ENCODE measurements around the gene MCOLN3. TPM values are rescaled to one million over a fixed set of nuclear protein-coding genes. Genes with fewer than 3 reads are reported as not detected.
A peak's percentile ranks its signal among the peaks of the same experiment; 100 is the strongest.

MCOLN3 gene
- total RNA-seq, 4 donors from 2014 or later: 0.52 to 3.2 (median 1.6) TPM

DNA sequence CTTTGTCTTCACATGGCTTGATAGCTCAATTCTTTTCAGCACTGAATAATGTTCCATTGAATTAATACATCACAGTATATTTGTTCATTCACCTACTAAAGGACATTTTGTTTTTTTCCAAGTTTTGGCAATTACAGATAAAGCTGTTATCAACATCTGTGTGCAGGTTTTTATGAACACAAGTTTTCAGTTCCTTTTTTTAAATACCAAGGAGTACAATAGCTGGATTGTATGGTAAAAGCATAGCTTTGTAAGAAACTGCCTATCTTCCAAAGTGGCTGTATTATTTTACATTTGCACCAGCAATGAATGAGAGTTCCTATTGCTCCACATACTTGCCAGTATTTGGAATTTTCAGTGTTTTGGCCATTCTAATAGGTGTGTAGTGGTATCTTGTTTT, 46.6 kb downstream of the MCOLN3 start:
- peaks cover 69% of the 10 kb centered on the region for H3K27me3 ChIP-seq
- ATAC-seq: no peak

DNA sequence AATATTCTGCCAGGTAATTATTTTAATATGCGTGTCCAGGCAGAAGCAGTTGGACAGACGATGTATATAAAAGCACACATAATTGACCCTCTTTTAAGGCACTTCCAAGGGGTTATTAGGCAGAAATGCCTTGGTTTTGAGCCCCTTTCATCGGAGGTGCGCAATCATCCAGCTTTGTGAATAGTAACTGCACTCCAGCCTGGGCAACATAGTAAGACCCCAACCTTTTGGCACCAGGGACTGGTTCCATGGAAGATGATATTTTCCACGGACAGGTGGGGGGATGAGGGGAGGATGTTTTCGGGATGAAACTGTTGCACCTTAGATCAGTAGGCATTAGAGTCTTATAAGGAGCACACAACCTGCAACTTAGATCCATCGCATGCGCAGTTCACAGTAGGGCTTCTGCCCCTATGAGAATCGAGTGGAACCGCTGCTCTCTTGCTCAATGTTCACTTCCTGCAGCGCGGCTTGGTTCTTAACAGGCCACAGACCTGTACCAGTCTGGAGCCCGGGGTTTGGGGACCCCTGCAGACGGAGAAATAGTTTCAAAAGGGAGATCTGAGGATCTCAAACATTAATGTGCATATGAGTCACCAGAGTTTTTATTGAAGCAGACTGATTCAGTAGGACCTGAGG, 49.5 kb downstream of the MCOLN3 start:
- Histone ChIP-seq H3K36me3 (no peaks in the 10 kb centered on the region), H3K4me3 (peak overlapping the region in 1 of 2 donors; percentile 59), H3K27me3 (peaks cover 74% of the 10 kb centered on the region), H3K27ac (no peak overlapping the region), H3K9me3 (no peaks in the 10 kb centered on the region), H3K4me1 (peaks cover 3 to 26% (median 9%) of the 10 kb centered on the region in 3 donors)
- WGBS, 2 donors (ENCODE audit: low coverage in 1 of 2): 39 to 40% methylated on average over 10 to 11 of the region's 14 CpGs
- ATAC-seq: no peak
- TF ChIP-seq POLR2AphosphoS5 (IDR thresholded peaks at IDR 0.05): no peak
- TF ChIP-seq, protein P1, sequence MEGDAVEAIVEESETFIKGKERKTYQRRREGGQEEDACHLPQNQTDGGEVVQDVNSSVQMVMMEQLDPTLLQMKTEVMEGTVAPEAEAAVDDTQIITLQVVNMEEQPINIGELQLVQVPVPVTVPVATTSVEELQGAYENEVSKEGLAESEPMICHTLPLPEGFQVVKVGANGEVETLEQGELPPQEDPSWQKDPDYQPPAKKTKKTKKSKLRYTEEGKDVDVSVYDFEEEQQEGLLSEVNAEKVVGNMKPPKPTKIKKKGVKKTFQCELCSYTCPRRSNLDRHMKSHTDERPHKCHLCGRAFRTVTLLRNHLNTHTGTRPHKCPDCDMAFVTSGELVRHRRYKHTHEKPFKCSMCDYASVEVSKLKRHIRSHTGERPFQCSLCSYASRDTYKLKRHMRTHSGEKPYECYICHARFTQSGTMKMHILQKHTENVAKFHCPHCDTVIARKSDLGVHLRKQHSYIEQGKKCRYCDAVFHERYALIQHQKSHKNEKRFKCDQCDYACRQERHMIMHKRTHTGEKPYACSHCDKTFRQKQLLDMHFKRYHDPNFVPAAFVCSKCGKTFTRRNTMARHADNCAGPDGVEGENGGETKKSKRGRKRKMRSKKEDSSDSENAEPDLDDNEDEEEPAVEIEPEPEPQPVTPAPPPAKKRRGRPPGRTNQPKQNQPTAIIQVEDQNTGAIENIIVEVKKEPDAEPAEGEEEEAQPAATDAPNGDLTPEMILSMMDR (IDR thresholded peaks at IDR 0.05): no peak
- TF ChIP-seq POLR2A (IDR thresholded peaks at IDR 0.05): no peak
- TF ChIP-seq EP300 (IDR thresholded peaks at IDR 0.05): no peak

More for the DNA sequence above, 46.6 kb downstream of the MCOLN3 start:
- Histone ChIP-seq H3K4me1 (peaks cover 3 to 21% (median 6%) of the 10 kb centered on the region in 3 donors), H3K36me3 (no peaks in the 10 kb centered on the region), H3K4me3 (no peak overlapping the region), H3K9me3 (peaks cover 0 to 17% (median 0%) of the 10 kb centered on the region in 3 donors), H3K27ac (no peak overlapping the region)
- TF ChIP-seq POLR2A (IDR thresholded peaks at IDR 0.05) (no peak), POLR2AphosphoS5 (IDR thresholded peaks at IDR 0.05) (no peak), EP300 (IDR thresholded peaks at IDR 0.05) (no peak)
- TF ChIP-seq, protein P1 (IDR thresholded peaks at IDR 0.05): no peak

DNA sequence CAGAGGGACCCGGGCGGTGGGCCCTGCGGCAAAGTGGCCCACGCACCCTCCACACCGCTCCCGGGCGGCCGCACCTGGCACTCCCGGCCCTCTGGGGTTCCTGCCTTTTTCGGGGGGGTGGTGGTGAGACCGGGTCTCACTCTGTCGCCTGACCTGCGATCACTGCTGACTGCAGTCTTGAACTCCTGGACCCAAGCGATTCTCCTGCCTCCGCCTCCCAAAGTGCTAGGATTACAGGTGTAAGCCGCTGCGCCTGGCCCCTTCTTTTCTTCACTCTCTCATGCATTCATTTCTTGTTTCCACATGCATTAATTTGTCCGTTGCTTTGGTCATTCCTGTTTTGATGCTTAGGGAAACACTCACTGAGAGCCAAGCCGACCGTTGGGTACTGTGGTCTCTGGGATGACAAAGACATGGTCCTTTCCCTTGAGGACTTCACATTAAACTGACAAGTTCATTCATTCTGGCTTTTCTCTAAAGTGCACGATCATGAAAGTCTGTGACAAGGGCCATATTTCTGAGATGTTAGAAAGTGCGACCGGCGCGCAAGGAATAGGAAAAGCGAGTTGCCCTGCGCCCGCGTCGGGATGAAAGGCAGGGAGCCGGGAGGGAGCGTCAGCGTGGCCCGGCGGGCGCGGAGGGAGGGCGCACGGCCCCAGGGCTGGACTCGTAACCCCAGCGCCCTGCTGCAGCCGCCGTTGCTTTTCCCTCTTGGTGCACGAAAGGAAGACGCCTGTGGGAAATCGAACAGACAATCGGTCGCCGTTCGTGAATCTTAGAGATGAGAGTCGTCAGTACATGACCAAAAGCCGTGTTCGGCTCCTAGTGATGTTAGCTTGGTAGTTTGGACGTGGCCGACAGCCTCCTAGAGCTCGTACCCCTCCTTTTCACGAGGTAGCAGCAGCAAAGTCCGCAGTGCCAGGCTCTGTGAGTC, 50.4 kb downstream of the MCOLN3 start:
- no peak for ATAC-seq
- no peak for TF ChIP-seq POLR2AphosphoS5 (IDR thresholded peaks at IDR 0.05)
- TF ChIP-seq, protein P1 (IDR thresholded peaks at IDR 0.05): no peak
- TF ChIP-seq EP300 (IDR thresholded peaks at IDR 0.05): no peak
- no peak for TF ChIP-seq POLR2A (IDR thresholded peaks at IDR 0.05)
- no peaks in the 10 kb centered on the region for H3K36me3 ChIP-seq
- peaks cover 3 to 26% (median 9%) of the 10 kb centered on the region in 3 donors for H3K4me1 ChIP-seq
- peak overlapping the region; percentile 17 to 59 for H3K4me3 ChIP-seq
- H3K9me3 ChIP-seq: no peaks in the 10 kb centered on the region
- H3K27ac ChIP-seq: peak overlapping the region in 1 of 4 donors; percentile 2
- 3 to 4% methylated on average over 20 to 33 of the region's 58 CpGs for WGBS, 2 donors (ENCODE audit: low coverage in 1 of 2)
- peaks cover 65% of the 10 kb centered on the region for H3K27me3 ChIP-seq

DNA sequence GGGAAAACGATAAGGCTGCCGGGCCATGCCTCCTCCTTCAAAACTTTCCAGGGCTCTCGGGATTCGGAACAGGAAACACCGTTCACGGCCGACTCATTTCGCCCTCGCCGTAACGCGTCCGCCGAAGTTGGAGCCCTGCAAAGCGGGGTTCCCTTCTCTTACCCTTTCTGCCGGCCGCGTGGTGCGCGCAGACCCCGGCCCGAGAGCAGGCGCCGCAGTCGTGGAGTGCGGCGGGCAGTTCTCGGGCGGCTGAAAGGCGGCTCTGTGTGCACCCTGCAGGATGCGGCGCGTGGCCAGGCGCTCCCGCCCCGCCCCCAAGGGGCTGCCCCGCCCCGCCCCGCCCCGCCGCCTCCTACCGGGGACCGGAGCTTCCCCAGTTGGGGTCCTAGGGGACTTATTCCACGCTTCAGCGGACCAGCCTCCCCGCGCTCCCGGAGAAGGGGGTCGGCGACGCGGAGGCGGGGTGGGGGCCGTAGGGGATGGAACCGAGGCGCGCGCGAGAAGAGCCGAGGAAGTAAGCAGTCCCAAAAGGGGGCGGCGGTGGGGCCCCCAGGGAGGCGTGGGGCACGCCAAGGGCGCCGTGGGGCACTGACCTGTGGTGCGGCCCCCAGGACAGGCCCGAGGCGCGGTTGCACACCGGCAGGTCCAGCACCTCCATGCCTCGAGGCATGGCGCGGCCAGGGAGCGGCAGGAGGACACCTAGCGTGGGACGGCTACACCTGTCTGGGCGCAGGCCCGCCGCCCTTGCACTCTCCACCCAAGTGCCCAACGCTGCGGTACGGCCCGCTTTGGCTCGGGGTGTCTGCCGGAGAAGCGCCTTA, 51.2 kb downstream of the MCOLN3 start, which contains the start of gene MCOLN2:
Gene MCOLN2, minus strand, starts transcription at position 268 of the 821 bp plus-strand sequence. Its CDS starts 241 bp downstream, at position 27.
- peak; percentile 63 for ATAC-seq
- Histone ChIP-seq H3K36me3 (no peaks in the 10 kb centered on the region), H3K27ac (peak within 1 kb of the TSS in 1 of 4 donors; percentile 2), H3K27me3 (peaks cover 57% of the 10 kb centered on the region), H3K9me3 (no peaks in the 10 kb centered on the region), H3K4me1 (peaks cover 3 to 26% (median 9%) of the 10 kb centered on the region in 3 donors), H3K4me3 (peak within 1 kb of the TSS; percentile 17 to 59)
- TF ChIP-seq, protein P1 (IDR thresholded peaks at IDR 0.05): no peak
- TF ChIP-seq EP300 (IDR thresholded peaks at IDR 0.05): no peak
- no peak for TF ChIP-seq POLR2AphosphoS5 (IDR thresholded peaks at IDR 0.05)
- TF ChIP-seq POLR2A (IDR thresholded peaks at IDR 0.05): no peak
- whole genome bisulfite sequencing, 2 donors (ENCODE audit: low coverage in 1 of 2): no CpG with 5 or more reads among the region's 87 CpGs

Data from gastroesophageal sphincter (tissue), 4 donors.